Endodermal cell (in vitro differentiated cells): ENCODE measurements around the gene TUT4. TPM values are rescaled to one million over a fixed set of nuclear protein-coding genes. Genes with fewer than 3 reads are reported as not detected.
A peak's percentile ranks its signal among the peaks of the same experiment; 100 is the strongest.

Experiments used
- DNase-seq: peaks from one replicate; pipeline ENCODE4 v3.0.0-alpha.2; 2017
- H3K27ac ChIP-seq: 2 replicates; pipeline ENCODE4 v1.5.1; 2013; ENCODE audit warnings: mild to moderate bottlenecking, low read depth, low read length, moderate library complexity
- H3K27me3 ChIP-seq: 2 replicates; pipeline ENCODE4 v1.6.1; 2013; ENCODE audit warnings: mild to moderate bottlenecking, low read length, moderate library complexity; ENCODE audit not compliant: insufficient read depth, control insufficient read depth, poor library complexity, severe bottlenecking
- H3K36me3 ChIP-seq: 2 replicates; pipeline ENCODE4 v1.7.0; 2013; ENCODE audit warnings: mild to moderate bottlenecking, low read length, moderate library complexity; ENCODE audit not compliant: control insufficient read depth, insufficient read depth
- H3K4me1 ChIP-seq: one replicate; pipeline ENCODE4 v1.7.0; 2013; ENCODE audit warnings: low read length; ENCODE audit not compliant: control insufficient read depth, insufficient read depth
- H3K4me3 ChIP-seq: 2 replicates; pipeline ENCODE4 v1.5.1; 2013; ENCODE audit warnings: mild to moderate bottlenecking, low read length, moderate library complexity
- H3K9ac ChIP-seq: 2 replicates; pipeline ENCODE4 v1.6.1; 2013; ENCODE audit warnings: mild to moderate bottlenecking, low read length, moderate library complexity; ENCODE audit not compliant: poor library complexity, severe bottlenecking; ENCODE audit errors: extremely low read depth
- H3K9me3 ChIP-seq: 2 replicates; pipeline ENCODE4 v1.6.1; 2013; ENCODE audit warnings: mild to moderate bottlenecking, low read length, moderate library complexity; ENCODE audit not compliant: control insufficient read depth
- H3K27ac Mint-ChIP-seq: 2 replicates; pipeline ENCODE4 v1.8.0; 2020; ENCODE audit warnings: mixed read lengths
- H3K27me3 Mint-ChIP-seq: 2 replicates; pipeline ENCODE4 v1.8.0; 2021; ENCODE audit warnings: mild to moderate bottlenecking, mixed read lengths; ENCODE audit not compliant: insufficient read depth
- H3K36me3 Mint-ChIP-seq: 2 replicates; pipeline ENCODE4 v1.8.0; 2020; ENCODE audit warnings: low read depth, mixed read lengths
- H3K4me1 Mint-ChIP-seq: 2 replicates; pipeline ENCODE4 v1.8.0; 2020; ENCODE audit warnings: mixed read lengths
- H3K4me3 Mint-ChIP-seq: 2 replicates; pipeline ENCODE4 v1.8.0; 2020; ENCODE audit warnings: mild to moderate bottlenecking, moderate library complexity, mixed read lengths
- H3K9me3 Mint-ChIP-seq: 2 replicates; pipeline ENCODE4 v1.8.0; 2020; ENCODE audit warnings: mild to moderate bottlenecking, mixed read lengths
- CTCF ChIP-seq: fragments of 200-600 bp; sonication (generic); conservative IDR thresholded peaks from 2 replicates; pipeline ENCODE4 v1.5.0; 2021; ENCODE audit warnings: antibody characterized with exemption, mild to moderate bottlenecking
- WGBS, 2 experiments: methylation state at CpG; one replicate each; pipeline versions ENCODE4 v1.1.5 to v1.1.7; 2013; ENCODE audit warnings: missing lambda C conversion rate in 2 of 2, mixed read lengths in 1 of 2; ENCODE audit not compliant: insufficient coverage in 1 of 2, insufficient read length in 1 of 2; 5-methylcytosine and 5-hydroxymethylcytosine counted together
- total RNA-seq, 2 donors: library from RNA; stranded (reverse); fragmentation: NEBNext Ultra II Directional in 1 of 2; extraction: Animal tissue kit (Norgen Biotek cat#: 25700) in 1 of 2; gene quantifications; 2 replicates in 1 of 2; 3 replicates in 1 of 2; pipeline ENCODE4 v1.2.1, GENCODE V29; 2021

TUT4 gene
- total RNA-seq, 2 donors from 2014 or later: 131 to 170 TPM

GRCh38 chr1:52556641-52557360 is 3.9 kb upstream of the TUT4 start:
- Histone ChIP-seq H3K36me3 (no peaks in the 10 kb centered on the region), H3K27me3 (no peaks in the 10 kb centered on the region), H3K9ac (no peak overlapping the region), H3K4me1 (peaks cover 12% of the 10 kb centered on the region), H3K9me3 (peaks cover 5% of the 10 kb centered on the region), H3K4me3 (no peak overlapping the region), H3K27ac (no peak overlapping the region)
- H3K4me3 Mint-ChIP-seq: no peak overlapping the region
- no peak overlapping the region for H3K27ac Mint-ChIP-seq
- no peaks in the 10 kb centered on the region for H3K27me3 Mint-ChIP-seq
- peaks cover 22% of the 10 kb centered on the region for H3K4me1 Mint-ChIP-seq
- no peak for DNase-seq
- TF ChIP-seq CTCF: no peak
- no peaks in the 10 kb centered on the region for H3K36me3 Mint-ChIP-seq
- WGBS, 2 experiments: 91 to 100% methylated on average over 3 to 4 of the region's 4 CpGs
- no peaks in the 10 kb centered on the region for H3K9me3 Mint-ChIP-seq

- Mint-ChIP-seq H3K9me3 (no peaks in the 10 kb centered on the region), H3K36me3 (no peaks in the 10 kb centered on the region), H3K27ac (peak overlapping the region; percentile 90), H3K4me3 (no peak overlapping the region), H3K27me3 (no peaks in the 10 kb centered on the region), H3K4me1 (peaks cover 31% of the 10 kb centered on the region)
- 13 to 34% methylated on average over 2 to 3 of the region's 3 CpGs for WGBS, 2 experiments
- H3K4me3 ChIP-seq: peak overlapping the region; percentile 99
- TF ChIP-seq CTCF: no peak
- no peaks in the 10 kb centered on the region for H3K27me3 ChIP-seq
- H3K9me3 ChIP-seq: peaks cover under 1% of the 10 kb centered on the region
- DNase-seq: peak; percentile 46
- peaks cover 4% of the 10 kb centered on the region for H3K36me3 ChIP-seq
- peak overlapping the region; percentile 81 for H3K9ac ChIP-seq
- peaks cover 12% of the 10 kb centered on the region for H3K4me1 ChIP-seq
- H3K27ac ChIP-seq: no peak overlapping the region
Observed at GRCh38 chr1:52554756-52555155, 1.9 kb upstream of the TUT4 start.

GRCh38 chr1:52554267-52554640 is 1.4 kb upstream of the TUT4 start:
- DNase-seq: peak; percentile 45
- Histone ChIP-seq H3K27ac (peak overlapping the region; percentile 93), H3K9me3 (no peaks in the 10 kb centered on the region), H3K27me3 (no peaks in the 10 kb centered on the region), H3K4me3 (peak overlapping the region; percentile 99), H3K9ac (peak overlapping the region; percentile 81), H3K4me1 (peaks cover 12% of the 10 kb centered on the region), H3K36me3 (peaks cover 4% of the 10 kb centered on the region)
- Mint-ChIP-seq H3K9me3 (no peaks in the 10 kb centered on the region), H3K4me1 (peaks cover 36% of the 10 kb centered on the region), H3K27me3 (no peaks in the 10 kb centered on the region), H3K36me3 (no peaks in the 10 kb centered on the region), H3K27ac (peak overlapping the region; percentile 90), H3K4me3 (no peak overlapping the region)
- TF ChIP-seq CTCF: no peak
- 19 to 34% methylated on average over 5 to 6 of the region's 6 CpGs for WGBS, 2 experiments
